CD4-positive, alpha-beta T cell (primary cell): ENCODE results near the gene ME3. TPM values are rescaled to one million over a fixed set of nuclear protein-coding genes. Genes with fewer than 3 reads are reported as not detected.

ENCODE experiments used
- ATAC-seq: fragments of 200-7000 bp; cut with Tn5 transposase; one replicate; pipeline ENCODE4 v1.10.0; 2022; ENCODE audit warnings: mild to moderate bottlenecking; ENCODE audit not compliant: poor library complexity
- CTCF ChIA-PET: fragments of 350-600 bp; sonication (Branson Sonifier 250); formaldehyde crosslinking; loops from one replicate; lab custom pipeline; 2021; ENCODE audit warnings: antibody characterized with exemption, inconsistent platforms; lab: Charles Lee
- POLR2A ChIA-PET: fragments of 350-600 bp; sonication (Branson Sonifier 250); formaldehyde crosslinking; loops from one replicate; lab custom pipeline; 2021; ENCODE audit warnings: antibody characterized with exemption, inconsistent platforms; lab: Charles Lee
- DNase-seq, 14 experiments: peaks; one replicate each; pipeline ENCODE4 v3.0.0-alpha.2; 2013 to 2020; ENCODE audit warnings: mixed read lengths in 2 of 14
- H3K27ac ChIP-seq, 2 donors: one replicate each; pipeline versions ENCODE4 v1.5.1 to v1.7.0; 2013; ENCODE audit warnings: low read length in 2 of 2, low read depth in 1 of 2, mild to moderate bottlenecking in 1 of 2
- H3K27me3 ChIP-seq, 2 experiments: 1 replicate in 1 of 2; 2 replicates in 1 of 2; pipeline versions ENCODE4 v1.6.1 to v1.7.0; 2013; ENCODE audit warnings: low read length in 2 of 2, control low read depth in 1 of 2, mild to moderate bottlenecking in 1 of 2, moderate library complexity in 1 of 2; ENCODE audit not compliant: insufficient read depth in 2 of 2, control insufficient read depth in 1 of 2
- H3K36me3 ChIP-seq: one replicate; pipeline ENCODE4 v1.6.1; 2013; ENCODE audit warnings: low read length, control low read depth; ENCODE audit not compliant: insufficient read depth
- H3K4me1 ChIP-seq: one replicate; pipeline ENCODE4 v1.6.1; 2013; ENCODE audit warnings: low read length, control low read depth; ENCODE audit not compliant: insufficient read depth
- H3K4me3 ChIP-seq: one replicate; pipeline ENCODE4 v1.5.1; 2013; ENCODE audit warnings: mild to moderate bottlenecking, low read length, moderate library complexity
- H3K9me3 ChIP-seq, 2 experiments: 1 replicate in 1 of 2; 2 replicates in 1 of 2; pipeline versions ENCODE4 v1.6.1 to v1.7.0; 2013; ENCODE audit warnings: low read length in 2 of 2, mild to moderate bottlenecking in 2 of 2, control low read depth in 1 of 2, moderate library complexity in 1 of 2; ENCODE audit not compliant: control insufficient read depth in 1 of 2, insufficient read depth in 1 of 2
- H3K27ac Mint-ChIP-seq: one replicate; pipeline ENCODE4 v1.8.0; 2020; ENCODE audit warnings: mixed read lengths
- H3K27me3 Mint-ChIP-seq: one replicate; pipeline ENCODE4 v1.8.0; 2021; ENCODE audit warnings: mixed read lengths
- H3K36me3 Mint-ChIP-seq: one replicate; pipeline ENCODE4 v1.8.0; 2021; ENCODE audit warnings: low read depth, mixed read lengths
- H3K4me1 Mint-ChIP-seq: one replicate; pipeline ENCODE4 v1.8.0; 2021; ENCODE audit warnings: low read depth, mixed read lengths
- H3K4me3 Mint-ChIP-seq: one replicate; pipeline ENCODE4 v1.8.0; 2020; ENCODE audit warnings: mild to moderate bottlenecking, mixed read lengths
- H3K9me3 Mint-ChIP-seq: one replicate; pipeline ENCODE4 v1.8.0; 2020; ENCODE audit warnings: mixed read lengths
- CTCF ChIP-seq: fragments of 200-600 bp; IDR thresholded peaks from one replicate; pipeline ENCODE4 v1.8.0; 2022; ENCODE audit warnings: antibody characterized with exemption, mild to moderate bottlenecking
- intact Hi-C, 2 experiments: fragments of 100-400 bp; cut with DNase I in 1 of 2; cut with micrococcal nuclease in 1 of 2; formaldehyde crosslinking; loops; one replicate each; pipeline versions ENCODE4 v1.15.1 to v1.9.0; 2023 to 2025; cut with DNase I, micrococcal nuclease
- total RNA-seq, 174 experiments: library from RNA in 2 of 174; stranded (reverse) in 2 of 174; gene quantifications; one replicate each; pipeline ENCODE4 v1.2.3 and lab custom pipeline; 2021 to 2026

ME3 gene
- total RNA-seq, 2 experiments from 2014 or later, result 9.1 to 10.6 TPM

GRCh38 chr11:86442420-86442819 is 230.0 kb downstream of the ME3 start:
- Histone ChIP-seq H3K27ac (no peak overlapping the region), H3K27me3 (no peaks in the 10 kb centered on the region), H3K4me3 (no peak overlapping the region), H3K4me1 (no peaks in the 10 kb centered on the region), H3K9me3 (no peaks in the 10 kb centered on the region), H3K36me3 (no peaks in the 10 kb centered on the region)
- no peak for TF ChIP-seq CTCF
- H3K4me3 Mint-ChIP-seq, result no peak overlapping the region
- H3K9me3 Mint-ChIP-seq, result no peaks in the 10 kb centered on the region
- ATAC-seq, result no peak
- intact Hi-C loops, result no loop called here
- ChIA-PET CTCF (no interaction called here), POLR2A (no interaction called here)
- DNase-seq, result no peak
- no peaks in the 10 kb centered on the region for H3K36me3 Mint-ChIP-seq
- no peaks in the 10 kb centered on the region for H3K4me1 Mint-ChIP-seq
- no peaks in the 10 kb centered on the region for H3K27me3 Mint-ChIP-seq
- no peak overlapping the region for H3K27ac Mint-ChIP-seq

DNA sequence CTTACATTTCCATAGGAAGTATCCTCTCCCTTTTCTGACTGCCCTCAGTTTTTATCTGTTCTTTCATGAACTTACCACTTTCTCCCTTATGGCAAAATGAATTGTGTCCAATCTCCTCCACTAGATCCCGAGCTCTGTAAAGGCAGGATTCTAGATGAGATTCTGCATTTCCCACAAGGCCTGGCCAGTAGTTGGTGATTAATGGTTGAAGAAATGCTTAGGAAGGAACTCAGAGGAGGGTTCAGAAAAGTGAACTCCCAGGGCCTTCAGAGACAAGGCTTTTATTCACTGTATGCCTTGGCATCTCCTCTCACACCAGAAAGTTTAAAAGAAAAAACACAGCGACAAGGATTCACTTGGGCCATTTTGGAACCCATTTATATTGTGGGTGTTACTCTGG is 231.6 kb downstream of the ME3 start:
- Histone ChIP-seq H3K27me3 (no peaks in the 10 kb centered on the region), H3K36me3 (no peaks in the 10 kb centered on the region), H3K9me3 (no peaks in the 10 kb centered on the region), H3K27ac (no peak overlapping the region), H3K4me1 (no peaks in the 10 kb centered on the region), H3K4me3 (no peak overlapping the region)
- Mint-ChIP-seq H3K27ac (no peak overlapping the region), H3K27me3 (no peaks in the 10 kb centered on the region), H3K9me3 (no peaks in the 10 kb centered on the region), H3K4me3 (no peak overlapping the region), H3K36me3 (no peaks in the 10 kb centered on the region), H3K4me1 (no peaks in the 10 kb centered on the region)
- intact Hi-C loops, result no loop called here
- ChIA-PET CTCF (no interaction called here), POLR2A (no interaction called here)
- TF ChIP-seq CTCF, result no peak
- DNase-seq, result no peak
- ATAC-seq, result no peak

DNA sequence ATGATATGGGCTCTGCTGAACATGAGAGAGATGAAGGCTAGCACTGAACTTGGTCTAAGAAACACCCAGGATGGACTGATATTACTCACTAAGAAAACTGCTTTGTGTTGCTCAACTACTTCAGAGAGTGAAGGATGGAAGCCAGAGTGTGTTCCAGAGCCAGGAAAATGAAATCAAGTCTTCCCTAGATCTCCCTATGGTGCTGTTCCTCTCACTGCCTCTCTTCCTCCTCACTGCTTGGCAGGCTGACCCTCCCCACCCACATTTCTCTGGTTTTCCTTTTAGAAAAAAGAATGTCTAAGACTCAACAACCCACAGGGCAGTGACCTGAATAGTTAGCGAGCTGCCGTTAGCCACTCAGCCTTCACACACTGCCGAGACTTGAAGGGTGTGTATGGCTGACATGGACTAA is 232.1 kb downstream of the ME3 start:
- POLR2A ChIA-PET, result no interaction called here

More for the DNA sequence above, 232.1 kb downstream of the ME3 start:
- H3K4me1 ChIP-seq, result no peaks in the 10 kb centered on the region
- no peak overlapping the region for H3K27ac ChIP-seq
- CTCF ChIA-PET, result no interaction called here
- no peaks in the 10 kb centered on the region for H3K27me3 ChIP-seq
- H3K9me3 ChIP-seq, result no peaks in the 10 kb centered on the region
- no peaks in the 10 kb centered on the region for H3K27me3 Mint-ChIP-seq
- no peaks in the 10 kb centered on the region for H3K4me1 Mint-ChIP-seq
- no peaks in the 10 kb centered on the region for H3K36me3 ChIP-seq
- H3K9me3 Mint-ChIP-seq, result no peaks in the 10 kb centered on the region
- no peak for TF ChIP-seq CTCF
- ATAC-seq (no peak), DNase-seq (no peak)
- H3K36me3 Mint-ChIP-seq, result no peaks in the 10 kb centered on the region
- no peak overlapping the region for H3K4me3 ChIP-seq
- H3K27ac Mint-ChIP-seq, result no peak overlapping the region
- intact Hi-C loops, result no loop called here
- H3K4me3 Mint-ChIP-seq, result no peak overlapping the region
